ENCODE measurements around the gene GOLGA2.
"Not testable (repeated sequence)": the region's sequence is repeated elsewhere in the genome, so short reads cannot be mapped to it uniquely, and the experiment has no call there.

GRCh38 chr9:128230897-128231296, 44.9 kb downstream of the GOLGA2 start:
- not testable (repeated sequence) for TF ChIP-seq CTCF (conservative IDR thresholded peaks at IDR 0.05); EZH2 (IDR thresholded peaks at IDR 0.05; ENCODE audit: low read depth)

Measured in PC-9 (cell line).